ENCODE data around the gene TRAF6. TPM values are rescaled to one million over a fixed set of nuclear protein-coding genes. Genes with fewer than 3 reads are reported as not detected.
"Not testable (repeated sequence)": the region's sequence is repeated elsewhere in the genome, so short reads cannot be mapped to it uniquely, and the experiment has no call there.

Gene TRAF6
- total RNA-seq (2014; rRNA removed; shearing (Covaris generic)), result 4.9 and 5.7 TPM in 2 replicates

- DNase-seq (ENCODE audit: low spot score), result peak; percentile 95
Observed at GRCh38 chr11:36509694-36510593, at the start of gene TRAF6. Gene TRAF6 (minus strand): TSS chr11:36510272. CDS start chr11:36501515, 8,757 bp downstream.

- no peak for DNase-seq (ENCODE audit: low spot score)
Observed at GRCh38 chr11:36558571-36559413, 48.7 kb upstream of the TRAF6 start.

- DNase-seq (ENCODE audit: low spot score), result no peak
Observed at GRCh38 chr11:36557991-36558390, 47.9 kb upstream of the TRAF6 start.

GRCh38 chr11:36557390-36557789, 47.3 kb upstream of the TRAF6 start:
- DNase-seq (ENCODE audit: low spot score), result not testable (repeated sequence)

GRCh38 chr11:36550385-36551115, 40.5 kb upstream of the TRAF6 start:
- no peak for DNase-seq (ENCODE audit: low spot score)

- peak; percentile 68 for DNase-seq (ENCODE audit: low spot score)
Observed at GRCh38 chr11:36540998-36541397, 30.9 kb upstream of the TRAF6 start.

GRCh38 chr11:36534276-36534840, 24.3 kb upstream of the TRAF6 start:
- DNase-seq (ENCODE audit: low spot score), result no peak

- DNase-seq (ENCODE audit: low spot score), result no peak
Observed at GRCh38 chr11:36532941-36533601, 23.0 kb upstream of the TRAF6 start.

- no peak for DNase-seq (ENCODE audit: low spot score)
Observed at GRCh38 chr11:36530840-36531239, 20.8 kb upstream of the TRAF6 start.

GRCh38 chr11:36513965-36514364, 3.9 kb upstream of the TRAF6 start:
- no peak for DNase-seq (ENCODE audit: low spot score)

- no peak for DNase-seq (ENCODE audit: low spot score)
Observed at GRCh38 chr11:36512016-36512415, 1.9 kb upstream of the TRAF6 start.

GRCh38 chr11:36511062-36511461, 990 bp upstream of the TRAF6 start:
- DNase-seq (ENCODE audit: low spot score), result not testable (repeated sequence)

GRCh38 chr11:36510594-36510942, 496 bp upstream of the TRAF6 start:
- DNase-seq (ENCODE audit: low spot score), result no peak

GRCh38 chr11:36509201-36509639, 852 bp downstream of the TRAF6 start:
- DNase-seq (ENCODE audit: low spot score), result peak; percentile 54

GRCh38 chr11:36508743-36509142, 1.3 kb downstream of the TRAF6 start:
- DNase-seq (ENCODE audit: low spot score), result peak; percentile 13

- DNase-seq (ENCODE audit: low spot score), result no peak
Observed at GRCh38 chr11:36507824-36508489, 2.1 kb downstream of the TRAF6 start.

- no peak for DNase-seq (ENCODE audit: low spot score)
Observed at GRCh38 chr11:36501236-36501635, 8.8 kb downstream of the TRAF6 start.

GRCh38 chr11:36500315-36500721, 9.8 kb downstream of the TRAF6 start:
- peak; percentile 82 for DNase-seq (ENCODE audit: low spot score)

GRCh38 chr11:36499315-36499714, 10.8 kb downstream of the TRAF6 start:
- no peak for DNase-seq (ENCODE audit: low spot score)

- DNase-seq (ENCODE audit: low spot score), result no peak
Observed at GRCh38 chr11:36498721-36499120, 11.4 kb downstream of the TRAF6 start.
